PFSK-1 (cell line): ENCODE results near the gene PTPRN2.

Source experiments
- FOXP2 ChIP-seq: optimal IDR thresholded peaks from 2 replicates; pipeline ENCODE3; 2011; ENCODE audit warnings: borderline replicate concordance, control low read depth, inconsistent platforms; ENCODE audit not compliant: insufficient read depth; ENCODE audit errors: extremely low read length, extremely low read depth
- POLR2AphosphoS5 ChIP-seq: IDR thresholded peaks from 2 replicates; pipeline ENCODE4 v1.6.1; 2012; ENCODE audit warnings: low read depth, mild to moderate bottlenecking, control low read depth, low read length, moderate library complexity
- SIN3A ChIP-seq: IDR thresholded peaks from 2 replicates; pipeline ENCODE4 v1.6.1; 2012; ENCODE audit warnings: mild to moderate bottlenecking, low read length, moderate library complexity, borderline replicate concordance; ENCODE audit not compliant: insufficient read depth
- TAF1 ChIP-seq: IDR thresholded peaks from 2 replicates; pipeline ENCODE4 v1.6.1; 2012; ENCODE audit warnings: low read length, control low read depth, borderline replicate concordance; ENCODE audit not compliant: insufficient read depth
- TF ChIP-seq, protein P1 (sequence below), 2 experiments: IDR thresholded peaks; 2 replicates each; pipeline versions ENCODE4 v1.6.1 to v1.8.0; 2011 to 2012; ENCODE audit warnings: low read depth in 2 of 2, low read length in 2 of 2, control low read depth in 1 of 2, inconsistent platforms in 1 of 2, mild to moderate bottlenecking in 1 of 2, moderate library complexity in 1 of 2; ENCODE audit not compliant: insufficient read depth in 1 of 2

PTPRN2 gene

DNA sequence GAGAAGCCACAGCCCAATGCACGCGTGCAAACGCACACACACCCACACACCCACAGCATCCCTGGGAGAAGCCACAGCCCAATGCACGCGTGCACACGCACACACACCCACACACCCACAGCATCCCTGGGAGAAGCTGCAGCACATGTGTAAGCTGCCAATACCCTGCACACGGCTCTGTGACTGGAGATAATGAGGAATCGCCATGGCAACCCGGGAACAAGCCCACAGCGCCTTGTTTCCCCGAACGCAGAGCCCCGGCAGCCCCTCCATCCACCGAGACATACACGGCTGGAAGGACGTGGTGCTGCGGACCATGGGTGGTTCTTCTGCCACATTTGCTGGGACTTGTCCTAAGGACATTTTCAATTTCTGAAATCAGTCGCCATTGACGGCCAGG is 221.3 kb downstream of the PTPRN2 start:
- TF ChIP-seq, protein P1, sequence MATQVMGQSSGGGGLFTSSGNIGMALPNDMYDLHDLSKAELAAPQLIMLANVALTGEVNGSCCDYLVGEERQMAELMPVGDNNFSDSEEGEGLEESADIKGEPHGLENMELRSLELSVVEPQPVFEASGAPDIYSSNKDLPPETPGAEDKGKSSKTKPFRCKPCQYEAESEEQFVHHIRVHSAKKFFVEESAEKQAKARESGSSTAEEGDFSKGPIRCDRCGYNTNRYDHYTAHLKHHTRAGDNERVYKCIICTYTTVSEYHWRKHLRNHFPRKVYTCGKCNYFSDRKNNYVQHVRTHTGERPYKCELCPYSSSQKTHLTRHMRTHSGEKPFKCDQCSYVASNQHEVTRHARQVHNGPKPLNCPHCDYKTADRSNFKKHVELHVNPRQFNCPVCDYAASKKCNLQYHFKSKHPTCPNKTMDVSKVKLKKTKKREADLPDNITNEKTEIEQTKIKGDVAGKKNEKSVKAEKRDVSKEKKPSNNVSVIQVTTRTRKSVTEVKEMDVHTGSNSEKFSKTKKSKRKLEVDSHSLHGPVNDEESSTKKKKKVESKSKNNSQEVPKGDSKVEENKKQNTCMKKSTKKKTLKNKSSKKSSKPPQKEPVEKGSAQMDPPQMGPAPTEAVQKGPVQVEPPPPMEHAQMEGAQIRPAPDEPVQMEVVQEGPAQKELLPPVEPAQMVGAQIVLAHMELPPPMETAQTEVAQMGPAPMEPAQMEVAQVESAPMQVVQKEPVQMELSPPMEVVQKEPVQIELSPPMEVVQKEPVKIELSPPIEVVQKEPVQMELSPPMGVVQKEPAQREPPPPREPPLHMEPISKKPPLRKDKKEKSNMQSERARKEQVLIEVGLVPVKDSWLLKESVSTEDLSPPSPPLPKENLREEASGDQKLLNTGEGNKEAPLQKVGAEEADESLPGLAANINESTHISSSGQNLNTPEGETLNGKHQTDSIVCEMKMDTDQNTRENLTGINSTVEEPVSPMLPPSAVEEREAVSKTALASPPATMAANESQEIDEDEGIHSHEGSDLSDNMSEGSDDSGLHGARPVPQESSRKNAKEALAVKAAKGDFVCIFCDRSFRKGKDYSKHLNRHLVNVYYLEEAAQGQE (IDR thresholded peaks at IDR 0.05; ENCODE audit: insufficient read depth in 1 of 2, low read depth in 2 of 2, low read length in 2 of 2) = no peak
- TF ChIP-seq FOXP2 (no peak), POLR2AphosphoS5 (no peak), SIN3A (no peak), TAF1 (no peak)

- TF ChIP-seq POLR2AphosphoS5 (no peak), SIN3A (no peak), TAF1 (no peak), FOXP2 (no peak)
- TF ChIP-seq, protein P1 (IDR thresholded peaks at IDR 0.05; ENCODE audit: insufficient read depth in 1 of 2, low read depth in 2 of 2, low read length in 2 of 2) = no peak
Observed at GRCh38 chr7:158365267-158365666, 222.4 kb downstream of the PTPRN2 start.

- TF ChIP-seq, protein P1 (IDR thresholded peaks at IDR 0.05; ENCODE audit: insufficient read depth in 1 of 2, low read depth in 2 of 2, low read length in 2 of 2) = no peak
- TF ChIP-seq TAF1 = no peak
- no peak for TF ChIP-seq FOXP2
- TF ChIP-seq POLR2AphosphoS5 = no peak
- no peak for TF ChIP-seq SIN3A
Observed at GRCh38 chr7:158364451-158364850, 223.2 kb downstream of the PTPRN2 start.

DNA sequence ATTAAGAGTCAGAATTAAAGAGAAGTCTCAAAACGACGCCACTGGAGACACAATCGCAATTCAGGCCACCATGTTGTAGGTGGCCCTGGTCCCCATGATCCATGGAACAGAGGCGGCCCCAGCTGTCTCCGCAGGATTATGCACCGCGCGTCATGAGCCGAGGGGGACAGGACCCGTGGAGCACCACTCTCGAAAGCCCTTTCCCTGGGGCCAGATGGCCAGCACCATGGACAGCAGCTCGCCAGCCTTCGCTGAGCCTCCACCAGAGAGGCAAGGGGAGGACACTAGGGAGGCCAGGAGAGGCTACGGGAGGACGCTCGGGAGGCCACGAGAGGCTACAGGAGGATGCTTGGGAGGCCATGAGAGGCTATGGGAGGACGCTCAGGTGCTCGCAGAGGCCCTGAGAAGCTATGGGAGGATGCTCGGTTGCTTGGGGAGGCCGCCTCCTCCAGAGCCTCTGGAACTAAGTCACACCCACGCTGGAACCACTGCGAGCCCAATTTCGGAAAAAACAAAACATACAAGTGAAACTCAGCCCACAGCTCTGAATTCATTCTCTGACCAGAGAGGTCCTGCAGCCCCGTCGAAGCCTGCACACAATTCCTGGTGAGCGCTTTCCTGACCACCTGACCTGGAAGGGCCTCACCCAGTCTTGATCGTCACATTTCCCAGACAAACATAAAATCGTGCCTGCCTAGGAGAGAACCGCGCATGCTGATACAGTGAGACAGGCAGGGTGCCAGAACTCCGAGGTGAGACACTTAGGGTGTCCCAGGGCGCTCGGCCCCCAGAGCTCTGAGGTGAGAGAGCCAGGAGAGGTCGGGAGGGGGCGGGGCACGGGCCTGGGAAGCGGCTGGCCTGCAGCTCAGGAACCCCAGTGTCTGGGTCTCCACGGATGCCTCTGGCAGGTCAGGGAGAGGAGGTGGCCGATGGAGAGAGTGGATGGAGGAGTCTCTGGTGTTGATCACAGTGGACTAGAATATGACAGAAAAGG is 224.4 kb downstream of the PTPRN2 start:
- TF ChIP-seq POLR2AphosphoS5 (no peak), FOXP2 (no peak), TAF1 (no peak), SIN3A (no peak)
- TF ChIP-seq, protein P1 (IDR thresholded peaks at IDR 0.05; ENCODE audit: insufficient read depth in 1 of 2, low read depth in 2 of 2, low read length in 2 of 2) = peak; percentile 89 to 93

GRCh38 chr7:158362001-158362400 is 225.6 kb downstream of the PTPRN2 start:
- TF ChIP-seq POLR2AphosphoS5 = no peak
- TF ChIP-seq FOXP2 = no peak
- TF ChIP-seq, protein P1 (IDR thresholded peaks at IDR 0.05; ENCODE audit: insufficient read depth in 1 of 2, low read depth in 2 of 2, low read length in 2 of 2) = no peak
- no peak for TF ChIP-seq TAF1
- no peak for TF ChIP-seq SIN3A
